ENCODE results near the gene C3orf38.

The C3orf38 gene

DNA sequence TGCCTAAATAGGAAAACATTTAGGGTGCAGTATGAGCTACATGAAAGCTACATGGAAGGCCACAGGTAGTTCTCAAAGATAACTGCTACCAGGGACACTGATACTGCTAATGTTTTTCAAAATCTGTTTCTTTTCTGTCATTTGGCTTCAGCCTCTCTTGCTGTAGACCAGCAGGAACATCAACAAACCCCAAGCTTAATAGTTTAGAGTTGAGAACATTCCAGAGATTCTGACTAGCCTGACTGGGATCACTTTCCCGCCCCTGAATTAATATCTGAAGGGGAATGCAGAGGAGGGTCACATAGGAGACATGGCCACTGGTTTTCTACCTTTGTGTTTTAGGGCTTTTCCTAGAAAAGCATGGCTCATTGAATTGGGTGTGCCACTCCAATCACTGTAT lies 16.9 kb upstream of the C3orf38 start:
- H3K9me3 ChIP-seq (ENCODE audit: control insufficient read depth in 2 of 2, low read length in 2 of 2), result no peaks in the 10 kb centered on the region
- H3K4me1 ChIP-seq (ENCODE audit: control insufficient read depth, insufficient read depth, low read length), result no peaks in the 10 kb centered on the region
- H3K9ac ChIP-seq (ENCODE audit: low read length in 2 of 2), result no peak overlapping the region
- no peak overlapping the region for H3K27ac ChIP-seq (ENCODE audit: low read length)
- H3K4me3 ChIP-seq (ENCODE audit: low read length in 2 of 2), result no peak overlapping the region
- no peaks in the 10 kb centered on the region for H3K27me3 ChIP-seq (ENCODE audit: control insufficient read depth in 1 of 2, insufficient read depth in 2 of 2, low read length in 2 of 2)
- peaks cover 0 to 3% of the 10 kb centered on the region in 2 donors for H3K36me3 ChIP-seq (ENCODE audit: control insufficient read depth in 2 of 2, insufficient read depth in 2 of 2, low read length in 2 of 2)

GRCh38 chr3:88133711-88134263 lies 16.0 kb upstream of the C3orf38 start:
- Histone ChIP-seq H3K36me3 (ENCODE audit: control insufficient read depth in 2 of 2, insufficient read depth in 2 of 2, low read length in 2 of 2) (peaks cover 0 to 3% of the 10 kb centered on the region in 2 donors), H3K9ac (ENCODE audit: low read length in 2 of 2) (no peak overlapping the region)

DNA sequence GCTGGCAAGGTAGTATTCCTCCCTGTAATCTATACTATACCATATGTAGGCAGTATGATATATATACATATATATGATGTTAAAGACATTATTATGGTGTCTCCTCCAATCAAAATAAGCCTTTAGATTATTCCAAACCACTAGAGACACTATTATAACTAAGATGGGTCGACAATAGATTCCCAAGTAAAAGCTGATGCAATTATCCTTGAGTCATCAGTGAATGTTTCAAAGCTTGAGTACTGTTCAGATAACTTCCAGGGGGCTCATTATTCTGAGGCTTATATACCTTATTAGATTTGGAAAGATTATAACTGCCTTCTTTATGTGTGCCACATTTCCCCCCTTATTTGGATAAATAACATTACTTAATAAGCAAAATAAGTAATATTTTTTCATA lies 11.9 kb upstream of the C3orf38 start:
- no peaks in the 10 kb centered on the region for H3K4me1 ChIP-seq (ENCODE audit: control insufficient read depth, insufficient read depth, low read length)
- no peak overlapping the region for H3K27ac ChIP-seq (ENCODE audit: low read length)
- no peak overlapping the region for H3K9ac ChIP-seq (ENCODE audit: low read length in 2 of 2)
- peaks cover 4 to 23% of the 10 kb centered on the region in 2 donors for H3K36me3 ChIP-seq (ENCODE audit: control insufficient read depth in 2 of 2, insufficient read depth in 2 of 2, low read length in 2 of 2)
- H3K27me3 ChIP-seq (ENCODE audit: control insufficient read depth in 1 of 2, insufficient read depth in 2 of 2, low read length in 2 of 2), result no peaks in the 10 kb centered on the region
- no peak overlapping the region for H3K4me3 ChIP-seq (ENCODE audit: low read length in 2 of 2)
- no peaks in the 10 kb centered on the region for H3K9me3 ChIP-seq (ENCODE audit: control insufficient read depth in 2 of 2, low read length in 2 of 2)

More at GRCh38 chr3:88133711-88134263, 16.0 kb upstream of the C3orf38 start:
- Histone ChIP-seq H3K27me3 (ENCODE audit: control insufficient read depth in 1 of 2, insufficient read depth in 2 of 2, low read length in 2 of 2) (no peaks in the 10 kb centered on the region), H3K27ac (ENCODE audit: low read length) (no peak overlapping the region), H3K9me3 (ENCODE audit: control insufficient read depth in 2 of 2, low read length in 2 of 2) (no peaks in the 10 kb centered on the region), H3K4me3 (ENCODE audit: low read length in 2 of 2) (no peak overlapping the region), H3K4me1 (ENCODE audit: control insufficient read depth, insufficient read depth, low read length) (no peaks in the 10 kb centered on the region)

- Histone ChIP-seq H3K36me3 (ENCODE audit: control insufficient read depth in 2 of 2, insufficient read depth in 2 of 2, low read length in 2 of 2) (peaks cover 4 to 20% of the 10 kb centered on the region in 2 donors), H3K27me3 (ENCODE audit: control insufficient read depth in 1 of 2, insufficient read depth in 2 of 2, low read length in 2 of 2) (no peaks in the 10 kb centered on the region)
Observed at GRCh38 chr3:88141458-88142083, 8.2 kb upstream of the C3orf38 start.

GRCh38 chr3:88142094-88142624 lies 7.6 kb upstream of the C3orf38 start:
- Histone ChIP-seq H3K9me3 (ENCODE audit: control insufficient read depth in 2 of 2, low read length in 2 of 2) (no peaks in the 10 kb centered on the region), H3K36me3 (ENCODE audit: control insufficient read depth in 2 of 2, insufficient read depth in 2 of 2, low read length in 2 of 2) (peaks cover 4 to 20% of the 10 kb centered on the region in 2 donors), H3K27ac (ENCODE audit: low read length) (no peak overlapping the region), H3K4me3 (ENCODE audit: low read length in 2 of 2) (no peak overlapping the region), H3K27me3 (ENCODE audit: control insufficient read depth in 1 of 2, insufficient read depth in 2 of 2, low read length in 2 of 2) (no peaks in the 10 kb centered on the region), H3K9ac (ENCODE audit: low read length in 2 of 2) (no peak overlapping the region), H3K4me1 (ENCODE audit: control insufficient read depth, insufficient read depth, low read length) (no peaks in the 10 kb centered on the region)

More at GRCh38 chr3:88141458-88142083, 8.2 kb upstream of the C3orf38 start:
- H3K4me1 ChIP-seq (ENCODE audit: control insufficient read depth, insufficient read depth, low read length), result no peaks in the 10 kb centered on the region
- H3K9me3 ChIP-seq (ENCODE audit: control insufficient read depth in 2 of 2, low read length in 2 of 2), result no peaks in the 10 kb centered on the region
- H3K9ac ChIP-seq (ENCODE audit: low read length in 2 of 2), result no peak overlapping the region
- H3K4me3 ChIP-seq (ENCODE audit: low read length in 2 of 2), result no peak overlapping the region
- H3K27ac ChIP-seq (ENCODE audit: low read length), result no peak overlapping the region

DNA sequence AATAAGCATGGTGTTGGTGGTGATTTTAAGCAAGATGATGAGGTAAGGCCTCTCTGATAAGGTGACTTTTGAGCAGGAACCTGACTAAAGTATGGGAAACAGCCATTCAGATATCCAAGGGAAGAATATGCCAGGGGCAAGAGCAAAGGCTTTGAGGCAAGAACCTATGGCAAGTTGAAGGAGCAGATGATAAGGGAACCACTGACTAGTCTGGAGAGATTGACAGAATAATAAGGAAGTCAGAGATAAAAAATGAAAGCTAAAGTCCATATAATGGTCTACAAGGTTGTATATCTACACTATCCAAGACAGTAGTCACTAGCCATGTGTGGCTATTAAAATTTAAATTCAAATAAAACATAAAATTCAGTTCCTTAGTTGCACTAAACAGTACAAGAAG lies 2.5 kb upstream of the C3orf38 start:
- Histone ChIP-seq H3K4me3 (ENCODE audit: low read length in 2 of 2) (no peak overlapping the region), H3K9me3 (ENCODE audit: control insufficient read depth in 2 of 2, low read length in 2 of 2) (no peaks in the 10 kb centered on the region), H3K36me3 (ENCODE audit: control insufficient read depth in 2 of 2, insufficient read depth in 2 of 2, low read length in 2 of 2) (no peaks in the 10 kb centered on the region), H3K4me1 (ENCODE audit: control insufficient read depth, insufficient read depth, low read length) (peaks cover 4% of the 10 kb centered on the region), H3K27ac (ENCODE audit: low read length) (no peak overlapping the region), H3K9ac (ENCODE audit: low read length in 2 of 2) (no peak overlapping the region), H3K27me3 (ENCODE audit: control insufficient read depth in 1 of 2, insufficient read depth in 2 of 2, low read length in 2 of 2) (no peaks in the 10 kb centered on the region)

DNA sequence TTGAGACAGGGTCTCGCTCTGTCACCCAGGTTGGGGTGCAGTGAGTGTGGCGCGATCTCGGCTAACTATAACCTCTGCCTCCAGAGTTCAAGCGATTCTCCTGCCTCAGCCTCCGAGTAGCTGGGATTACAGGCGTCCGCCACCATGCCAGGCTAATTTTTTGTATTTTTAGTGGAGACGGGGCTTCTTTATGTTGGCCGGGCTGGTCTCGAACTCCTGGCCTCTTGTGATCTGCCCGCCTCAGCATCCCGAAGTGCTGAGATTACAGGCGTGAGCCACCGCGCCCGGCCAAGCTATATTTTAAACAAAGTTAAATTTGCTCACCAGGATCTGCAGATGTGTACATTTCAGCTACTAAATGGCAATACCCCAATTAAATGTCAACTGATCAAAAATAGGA lies 1.1 kb upstream of the C3orf38 start:
- Histone ChIP-seq H3K9ac (ENCODE audit: low read length in 2 of 2) (no peak overlapping the region), H3K27ac (ENCODE audit: low read length) (no peak overlapping the region), H3K9me3 (ENCODE audit: control insufficient read depth in 2 of 2, low read length in 2 of 2) (no peaks in the 10 kb centered on the region), H3K4me1 (ENCODE audit: control insufficient read depth, insufficient read depth, low read length) (peaks cover 4% of the 10 kb centered on the region), H3K27me3 (ENCODE audit: control insufficient read depth in 1 of 2, insufficient read depth in 2 of 2, low read length in 2 of 2) (no peaks in the 10 kb centered on the region), H3K36me3 (ENCODE audit: control insufficient read depth in 2 of 2, insufficient read depth in 2 of 2, low read length in 2 of 2) (peaks cover 0 to 3% of the 10 kb centered on the region in 2 donors), H3K4me3 (ENCODE audit: low read length in 2 of 2) (peak overlapping the region; percentile 75 to 99)

- peaks cover 4% of the 10 kb centered on the region for H3K4me1 ChIP-seq (ENCODE audit: control insufficient read depth, insufficient read depth, low read length)
- H3K4me3 ChIP-seq (ENCODE audit: low read length in 2 of 2), result peak overlapping the region; percentile 75 to 99
- no peaks in the 10 kb centered on the region for H3K9me3 ChIP-seq (ENCODE audit: control insufficient read depth in 2 of 2, low read length in 2 of 2)
- H3K27ac ChIP-seq (ENCODE audit: low read length), result no peak overlapping the region
- H3K9ac ChIP-seq (ENCODE audit: low read length in 2 of 2), result peak overlapping the region; percentile 90 to 97
- H3K36me3 ChIP-seq (ENCODE audit: control insufficient read depth in 2 of 2, insufficient read depth in 2 of 2, low read length in 2 of 2), result peaks cover 0 to 3% of the 10 kb centered on the region in 2 donors
- no peaks in the 10 kb centered on the region for H3K27me3 ChIP-seq (ENCODE audit: control insufficient read depth in 1 of 2, insufficient read depth in 2 of 2, low read length in 2 of 2)
Observed at GRCh38 chr3:88149101-88149508, 654 bp upstream of the C3orf38 start.

DNA sequence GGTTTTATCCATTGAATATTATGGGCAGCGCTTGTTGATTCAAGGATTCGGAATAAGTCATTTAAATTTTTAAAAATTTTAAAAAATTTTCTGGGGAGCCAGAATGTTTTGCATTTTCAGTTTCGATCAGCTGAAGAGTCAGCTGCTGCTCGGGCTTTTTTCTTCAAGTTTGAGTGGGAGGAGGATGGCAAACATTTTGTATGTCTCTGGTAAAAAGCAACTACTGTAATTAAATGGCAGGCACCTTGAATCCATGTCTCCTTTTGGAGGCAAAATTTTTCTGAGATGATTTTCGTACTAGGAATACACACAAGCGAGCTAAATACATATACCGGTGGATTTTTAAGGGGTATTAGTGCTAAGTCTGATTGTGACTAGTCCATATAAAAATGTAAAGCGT lies 612 bp downstream of the C3orf38 start:
- no peaks in the 10 kb centered on the region for H3K9me3 ChIP-seq (ENCODE audit: control insufficient read depth in 2 of 2, low read length in 2 of 2)
- H3K36me3 ChIP-seq (ENCODE audit: control insufficient read depth in 2 of 2, insufficient read depth in 2 of 2, low read length in 2 of 2), result peaks cover 0 to 7% of the 10 kb centered on the region in 2 donors
- peak overlapping the region; percentile 90 to 97 for H3K9ac ChIP-seq (ENCODE audit: low read length in 2 of 2)
- peaks cover 4% of the 10 kb centered on the region for H3K4me1 ChIP-seq (ENCODE audit: control insufficient read depth, insufficient read depth, low read length)
- H3K4me3 ChIP-seq (ENCODE audit: low read length in 2 of 2), result peak overlapping the region; percentile 75 to 99
- H3K27me3 ChIP-seq (ENCODE audit: control insufficient read depth in 1 of 2, insufficient read depth in 2 of 2, low read length in 2 of 2), result no peaks in the 10 kb centered on the region
- peak overlapping the region; percentile 80 for H3K27ac ChIP-seq (ENCODE audit: low read length)

DNA sequence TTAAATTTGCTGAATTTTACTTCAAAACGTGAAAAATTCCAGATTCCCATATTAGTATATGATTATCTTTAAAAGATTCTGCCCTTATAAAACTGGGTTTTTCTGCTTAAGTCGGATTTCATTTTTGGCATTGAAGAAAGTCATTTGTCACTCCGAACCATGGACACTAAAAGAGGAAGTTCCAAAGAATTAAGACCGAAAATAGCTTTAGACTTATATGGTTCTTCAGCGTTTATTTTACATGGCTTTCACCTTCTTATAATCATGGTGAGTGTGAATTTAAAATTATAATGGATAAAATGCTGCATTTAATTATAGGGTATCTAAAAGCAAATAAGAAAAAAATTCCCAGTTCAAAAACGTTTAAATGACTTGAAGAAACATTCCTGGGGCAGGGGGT lies 1.0 kb downstream of the C3orf38 start:
- Histone ChIP-seq H3K36me3 (ENCODE audit: control insufficient read depth in 2 of 2, insufficient read depth in 2 of 2, low read length in 2 of 2) (peaks cover 0 to 7% of the 10 kb centered on the region in 2 donors), H3K4me1 (ENCODE audit: control insufficient read depth, insufficient read depth, low read length) (peaks cover 4% of the 10 kb centered on the region), H3K9ac (ENCODE audit: low read length in 2 of 2) (peak overlapping the region; percentile 90 to 97), H3K27me3 (ENCODE audit: control insufficient read depth in 1 of 2, insufficient read depth in 2 of 2, low read length in 2 of 2) (no peaks in the 10 kb centered on the region), H3K9me3 (ENCODE audit: control insufficient read depth in 2 of 2, low read length in 2 of 2) (no peaks in the 10 kb centered on the region), H3K4me3 (ENCODE audit: low read length in 2 of 2) (peak overlapping the region; percentile 75 to 99), H3K27ac (ENCODE audit: low read length) (no peak overlapping the region)

DNA sequence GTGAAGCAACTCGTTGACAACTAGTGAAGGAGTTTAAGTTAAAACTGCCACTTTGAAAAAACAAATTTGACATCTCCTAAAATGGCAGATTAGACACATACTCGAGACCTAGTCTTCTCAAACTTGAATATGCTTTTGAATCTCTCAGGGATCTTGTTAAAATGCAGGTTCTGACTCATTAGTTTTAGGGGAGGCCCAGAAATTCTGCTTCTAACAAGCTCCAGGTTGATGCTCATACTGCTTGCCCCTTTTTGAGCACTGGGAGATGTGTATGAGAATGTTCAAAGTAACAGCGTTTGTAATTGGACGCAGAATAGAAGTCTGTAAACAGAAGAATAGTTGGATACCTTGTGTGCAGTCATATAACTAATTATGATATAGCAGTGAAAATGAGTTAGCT lies 1.6 kb downstream of the C3orf38 start:
- Histone ChIP-seq H3K9me3 (ENCODE audit: control insufficient read depth in 2 of 2, low read length in 2 of 2) (no peaks in the 10 kb centered on the region), H3K36me3 (ENCODE audit: control insufficient read depth in 2 of 2, insufficient read depth in 2 of 2, low read length in 2 of 2) (peaks cover under 1 to 10% of the 10 kb centered on the region in 2 donors), H3K4me1 (ENCODE audit: control insufficient read depth, insufficient read depth, low read length) (peaks cover 4% of the 10 kb centered on the region), H3K4me3 (ENCODE audit: low read length in 2 of 2) (peak overlapping the region; percentile 41 to 99), H3K27me3 (ENCODE audit: control insufficient read depth in 1 of 2, insufficient read depth in 2 of 2, low read length in 2 of 2) (no peaks in the 10 kb centered on the region), H3K27ac (ENCODE audit: low read length) (no peak overlapping the region), H3K9ac (ENCODE audit: low read length in 2 of 2) (no peak overlapping the region)

Data from stomach smooth muscle (tissue), 2 donors.